HG03575 (cell line): Measurements from ENCODE around the gene SORD.
A peak's percentile ranks its signal among the peaks of the same experiment; 100 is the strongest.

Experiments
- ATAC-seq: cut with Tn5 transposase; IDR thresholded peaks from one replicate; pipeline ENCODE4 v1.9.1; 2021; ENCODE audit not compliant: unreplicated experiment, insufficient number of reproducible peaks, low FRiP score; ENCODE audit errors: extremely low read depth

Gene SORD

DNA sequence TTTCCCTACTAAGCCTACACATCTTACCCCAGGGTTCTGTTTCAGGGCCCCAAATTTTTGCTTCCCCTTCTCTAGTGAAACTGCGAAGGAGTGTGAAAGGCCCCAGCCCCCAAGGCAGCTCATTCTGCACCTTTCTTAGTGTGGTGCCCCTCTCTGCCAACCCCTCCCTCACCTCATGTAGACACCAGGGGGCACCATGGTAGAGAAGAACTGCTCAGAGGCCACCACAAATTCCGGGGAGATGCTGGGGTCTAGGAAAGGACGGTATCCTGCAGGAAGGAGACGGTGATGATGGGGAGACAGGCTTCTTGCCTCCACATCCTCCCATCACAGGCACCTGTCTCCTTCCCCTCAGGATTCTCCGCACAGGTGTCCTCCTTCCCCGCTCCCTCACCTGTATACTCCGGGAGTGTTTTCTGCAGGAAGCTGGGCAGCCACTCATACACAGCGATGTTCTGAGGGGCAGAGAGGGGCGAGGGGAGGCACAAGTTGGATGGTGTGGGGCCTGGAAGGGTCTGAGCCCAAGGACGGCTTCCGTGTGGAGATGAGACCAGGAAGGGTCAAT lies 87.3 kb downstream of the SORD start:
- ATAC-seq: no peak

DNA sequence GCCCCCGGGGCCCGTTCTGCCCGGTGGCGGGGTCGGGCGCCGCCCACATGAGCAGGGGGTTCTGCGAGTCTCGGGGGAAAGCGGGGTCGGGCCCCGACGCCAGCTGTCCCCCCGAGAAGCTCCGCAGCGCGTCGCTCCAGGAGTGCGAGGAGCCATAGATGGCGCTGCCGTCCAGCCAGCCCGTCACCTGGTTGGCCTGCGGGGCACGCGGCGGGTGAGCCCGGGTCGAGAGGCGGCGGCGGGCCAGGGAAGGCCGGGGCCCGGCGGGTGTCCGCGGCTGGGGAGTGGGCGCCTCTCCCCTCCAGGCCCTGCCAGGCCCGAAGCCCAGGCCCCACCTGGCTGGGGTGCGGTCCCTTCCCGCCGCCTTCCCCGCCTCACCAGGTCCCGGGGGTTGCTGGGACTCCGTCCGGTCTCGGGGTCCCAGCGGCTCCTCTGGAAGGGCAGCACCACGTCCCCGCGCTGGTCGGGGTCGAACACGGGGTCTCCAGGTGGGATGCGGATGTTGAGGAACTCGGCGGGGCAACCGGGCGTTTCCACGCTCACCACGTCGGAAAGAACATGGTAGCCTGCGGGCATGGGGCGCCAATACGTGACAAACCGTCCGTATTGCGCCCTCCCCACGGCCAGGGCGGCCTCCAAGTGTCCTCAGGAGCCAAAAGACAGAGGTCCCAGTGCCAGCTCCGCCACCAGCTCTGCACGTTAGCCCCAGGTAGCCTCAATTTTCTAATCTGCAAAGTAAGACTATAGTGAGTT lies 88.6 kb downstream of the SORD start:
- no peak for ATAC-seq

DNA sequence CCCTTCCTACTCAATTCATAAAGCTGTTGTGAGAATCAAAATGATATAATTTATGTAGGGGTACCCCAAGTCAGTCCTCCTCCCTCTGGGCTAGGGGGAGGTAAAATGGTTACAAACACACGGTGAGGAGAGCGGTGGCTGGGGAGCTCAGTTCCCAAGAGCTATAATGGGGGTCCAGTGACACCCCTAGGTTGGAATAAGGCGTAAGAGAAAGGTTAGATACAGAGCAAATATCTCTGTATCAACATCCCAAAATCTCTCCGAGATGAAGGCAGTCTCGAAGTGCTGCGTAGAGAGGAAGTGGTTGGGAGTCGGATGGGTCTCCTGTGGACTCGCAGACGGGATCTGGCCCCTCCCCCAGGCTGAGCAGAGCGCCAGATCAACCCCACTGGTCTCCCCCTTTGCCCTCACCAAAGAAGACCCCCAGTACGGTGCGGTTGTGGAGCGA lies 89.2 kb downstream of the SORD start:
- ATAC-seq: no peak

DNA sequence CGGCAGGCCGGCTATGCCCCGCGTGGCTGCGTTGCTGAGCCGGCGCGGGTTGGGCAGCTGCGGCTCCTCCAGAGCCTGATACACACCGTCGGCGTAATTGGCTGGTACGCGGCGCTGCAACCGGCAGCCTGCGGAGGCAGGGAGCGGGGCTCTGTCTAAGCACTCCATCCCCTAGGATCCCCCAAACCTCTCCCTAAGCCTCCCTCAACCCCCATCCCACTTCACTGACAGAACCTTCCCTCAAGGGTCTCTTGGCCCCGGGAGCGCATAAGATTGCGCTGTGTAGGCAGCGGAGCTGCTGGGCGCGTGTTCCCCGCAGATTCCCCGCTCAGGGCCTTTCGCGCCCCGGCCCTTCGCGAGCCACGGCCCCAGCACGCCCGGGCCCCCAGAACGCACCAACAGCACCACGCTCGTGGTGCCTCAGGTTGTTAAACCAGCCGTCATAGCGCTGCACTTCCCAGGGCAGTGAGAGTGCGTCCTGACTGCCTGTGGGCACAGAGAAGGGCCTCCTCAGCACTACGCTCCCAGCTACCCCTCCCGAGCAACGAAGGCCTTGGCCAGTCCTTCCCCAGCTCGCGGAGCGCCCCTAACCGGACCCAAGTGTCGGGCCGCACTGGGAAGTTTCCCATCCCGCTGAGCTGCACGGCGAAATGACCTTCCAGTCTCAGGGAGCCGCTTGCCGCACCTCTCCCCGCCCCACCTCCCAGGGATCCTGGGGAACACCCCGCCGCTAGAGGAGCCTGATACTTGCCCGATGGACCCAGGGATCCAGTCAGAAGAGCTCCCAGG lies 89.8 kb downstream of the SORD start:
- ATAC-seq: no peak

DNA sequence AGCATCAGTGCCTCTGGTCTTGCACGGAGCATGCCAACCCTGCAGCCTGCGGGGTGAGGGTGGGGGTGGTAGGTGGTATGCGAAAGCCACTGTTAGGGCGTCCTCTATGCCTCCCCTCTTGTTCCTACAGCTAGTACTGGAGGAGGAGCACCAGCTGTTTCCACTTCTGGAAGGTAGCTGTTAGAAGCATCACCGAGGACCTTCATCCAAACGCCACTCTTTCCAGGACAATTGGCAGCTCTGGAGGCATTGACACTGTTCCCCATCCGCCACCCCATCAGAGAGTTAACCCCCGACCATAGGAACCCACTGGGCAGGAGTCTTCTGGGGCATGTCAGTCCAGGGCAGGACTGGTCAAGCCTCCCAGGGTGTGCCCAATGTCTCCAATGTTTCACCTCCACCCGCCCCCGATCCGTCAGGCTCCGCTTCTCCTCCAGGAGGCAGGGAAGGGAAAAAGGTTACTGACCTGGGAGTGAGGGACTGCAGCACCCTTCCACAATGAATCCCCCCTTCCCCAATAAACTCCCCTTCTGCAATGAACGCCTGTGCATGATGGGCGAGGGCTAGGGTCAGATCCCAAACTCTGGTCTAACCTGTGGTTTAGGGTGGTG lies 90.5 kb downstream of the SORD start:
- no peak for ATAC-seq

DNA sequence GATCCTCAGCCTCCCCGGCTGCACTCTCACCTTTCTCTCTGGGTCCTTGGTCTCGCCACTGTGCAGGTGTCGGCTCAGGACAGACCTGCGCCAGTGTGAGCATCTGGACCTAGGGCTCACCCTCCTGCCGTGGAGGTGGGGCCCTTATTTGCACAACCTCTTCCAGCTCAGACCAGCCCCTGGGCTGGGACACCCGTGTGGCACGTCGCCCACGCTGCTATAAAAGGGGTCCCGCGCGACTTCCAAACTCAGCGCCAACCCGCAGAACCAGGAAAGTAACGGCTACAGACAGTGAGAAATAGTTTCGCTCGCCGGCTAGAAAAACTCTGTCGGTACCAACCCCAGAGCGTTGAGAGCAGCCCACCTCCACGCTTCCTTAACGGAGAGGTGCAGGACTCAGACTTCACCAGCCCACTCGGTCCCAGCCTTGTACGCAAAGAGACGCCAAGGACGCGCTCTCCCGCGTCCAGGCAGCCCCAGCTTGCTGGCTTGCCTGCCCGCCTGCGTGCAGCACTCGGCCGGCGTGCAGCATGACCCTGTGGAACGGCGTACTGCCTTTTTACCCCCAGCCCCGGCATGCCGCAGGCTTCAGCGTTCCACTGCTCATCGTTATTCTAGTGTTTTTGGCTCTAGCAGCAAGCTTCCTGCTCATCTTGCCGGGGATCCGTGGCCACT lies 91.2 kb downstream of the SORD start, which contains the start of the genes DUOX2 and DUOXA2:
Gene DUOX2 (minus strand): TSS at position 97 of the 675 bp plus-strand sequence. CDS start 761 bp downstream, outside the sequence.
Gene DUOXA2 (plus strand): TSS at position 251 of the 675 bp plus-strand sequence. CDS start 280 bp downstream, at position 531.
- ATAC-seq: no peak

DNA sequence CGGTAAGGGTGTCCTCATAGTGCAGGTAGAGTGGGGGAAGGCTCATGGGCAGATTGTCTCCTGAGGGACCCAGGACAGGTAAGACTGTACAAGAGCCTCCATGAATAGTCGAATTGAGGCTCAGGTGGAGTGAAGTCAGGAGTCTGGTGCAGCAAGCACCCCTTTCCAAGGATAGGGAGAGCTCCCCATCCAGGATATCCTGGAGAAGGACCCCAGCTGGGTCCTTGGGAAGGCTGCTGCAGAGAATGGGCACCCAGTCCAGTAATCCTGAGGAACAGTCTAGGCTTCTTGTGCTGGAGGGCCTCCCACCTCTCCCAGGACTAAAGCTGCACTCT lies 91.7 kb downstream of the SORD start:
- no peak for ATAC-seq

DNA sequence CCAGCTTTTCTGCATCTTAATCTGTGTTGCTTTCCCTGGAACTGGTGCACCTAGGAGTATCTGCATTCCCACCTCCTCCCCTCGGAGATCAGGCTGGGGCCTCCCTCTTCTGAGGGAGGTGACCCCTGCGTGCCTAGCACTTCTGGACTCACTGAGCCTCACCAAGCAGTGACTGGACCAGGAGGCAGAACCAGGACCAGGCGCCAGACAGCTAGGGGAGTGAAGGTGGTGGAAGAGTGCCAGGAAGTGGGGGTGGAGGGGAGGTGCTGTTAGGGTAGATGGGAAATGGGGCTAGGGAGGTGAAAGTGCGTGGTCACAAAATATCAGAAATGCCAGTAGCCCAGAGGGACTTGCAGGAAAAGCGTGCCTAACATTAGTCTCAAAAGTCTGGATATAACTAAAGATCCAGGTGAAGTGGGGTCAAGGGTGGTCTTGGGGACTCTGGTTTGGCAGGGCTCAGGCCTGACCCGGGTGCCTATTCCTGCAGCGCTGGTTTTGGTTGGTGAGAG lies 92.4 kb downstream of the SORD start:
- ATAC-seq: no peak

DNA sequence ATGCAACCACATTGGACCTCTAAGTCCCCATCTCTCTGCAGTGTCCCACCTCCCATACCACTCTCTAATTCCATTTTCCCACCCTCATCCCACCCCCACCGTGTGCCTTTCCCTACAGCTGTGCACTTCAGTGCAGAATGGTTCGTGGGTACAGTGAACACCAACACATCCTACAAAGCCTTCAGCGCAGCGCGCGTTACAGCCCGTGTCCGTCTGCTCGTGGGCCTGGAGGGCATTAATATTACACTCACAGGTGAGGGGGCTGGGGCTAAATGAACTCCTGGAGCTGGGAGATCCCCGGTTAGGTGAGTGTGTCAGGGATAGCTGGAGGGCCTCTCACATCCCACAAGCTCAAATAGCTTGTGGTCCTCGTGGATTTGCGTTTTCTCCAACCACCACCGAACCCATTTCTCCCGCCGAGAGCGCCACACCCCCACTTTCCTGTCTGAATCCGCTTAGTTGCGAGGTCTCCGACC lies 93.0 kb downstream of the SORD start:
- no peak for ATAC-seq

DNA sequence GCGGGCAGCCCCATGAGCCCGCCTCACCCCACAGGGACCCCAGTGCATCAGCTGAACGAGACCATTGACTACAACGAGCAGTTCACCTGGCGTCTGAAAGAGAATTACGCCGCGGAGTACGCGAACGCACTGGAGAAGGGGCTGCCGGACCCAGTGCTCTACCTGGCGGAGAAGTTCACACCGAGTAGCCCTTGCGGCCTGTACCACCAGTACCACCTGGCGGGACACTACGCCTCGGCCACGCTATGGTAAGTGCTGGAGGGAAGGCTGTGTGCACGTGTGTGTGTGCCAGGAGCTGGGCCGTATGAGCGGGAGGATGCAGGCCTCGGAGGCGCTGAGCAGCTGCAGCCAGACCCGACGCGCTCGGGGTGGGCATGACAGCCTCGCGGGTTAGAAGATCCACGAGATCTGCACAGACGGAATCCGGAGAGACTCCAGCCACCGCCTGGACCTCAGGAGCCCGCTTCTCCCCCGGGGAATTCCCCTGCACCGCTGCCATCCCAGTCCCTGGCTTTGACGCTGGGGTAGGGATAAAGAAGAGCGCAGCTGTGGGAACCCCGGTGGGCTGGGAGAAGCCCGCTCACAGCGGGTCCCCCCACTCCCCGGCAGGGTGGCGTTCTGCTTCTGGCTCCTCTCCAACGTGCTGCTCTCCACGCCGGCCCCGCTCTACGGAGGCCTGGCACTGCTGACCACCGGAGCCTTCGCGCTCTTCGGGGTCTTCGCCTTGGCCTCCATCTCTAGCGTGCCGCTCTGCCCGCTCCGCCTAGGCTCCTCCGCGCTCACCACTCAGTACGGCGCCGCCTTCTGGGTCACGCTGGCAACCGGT lies 93.7 kb downstream of the SORD start:
- no peak for ATAC-seq

DNA sequence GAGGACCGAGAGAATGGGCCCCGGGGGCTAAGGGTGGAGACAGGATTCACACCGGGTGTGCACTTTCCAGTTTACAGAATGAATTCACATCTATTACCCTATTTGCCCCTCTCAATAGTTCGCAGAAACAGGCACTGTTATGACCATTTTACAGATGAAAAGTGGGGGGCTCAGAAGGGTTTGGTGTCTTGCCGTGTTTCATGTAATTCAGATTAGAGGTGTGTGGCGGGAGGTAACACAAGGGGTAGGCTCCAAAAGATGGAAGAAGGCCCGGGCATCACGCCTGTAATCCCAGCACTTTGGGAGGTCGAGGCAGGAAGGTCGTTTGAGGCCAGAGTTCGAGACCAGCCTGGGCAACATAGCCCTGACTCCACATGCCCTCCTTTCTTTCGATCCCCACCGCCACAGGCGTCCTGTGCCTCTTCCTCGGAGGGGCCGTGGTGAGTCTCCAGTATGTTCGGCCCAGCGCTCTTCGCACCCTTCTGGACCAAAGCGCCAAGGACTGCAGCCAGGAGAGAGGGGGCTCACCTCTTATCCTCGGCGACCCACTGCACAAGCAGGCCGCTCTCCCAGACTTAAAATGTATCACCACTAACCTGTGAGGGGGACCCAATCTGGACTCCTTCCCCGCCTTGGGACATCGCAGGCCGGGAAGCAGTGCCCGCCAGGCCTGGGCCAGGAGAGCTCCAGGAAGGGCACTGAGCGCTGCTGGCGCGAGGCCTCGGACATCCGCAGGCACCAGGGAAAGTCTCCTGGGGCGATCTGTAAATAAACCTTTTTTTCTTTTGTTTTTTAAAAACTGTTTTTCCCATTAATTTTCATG lies 94.5 kb downstream of the SORD start:
- ATAC-seq: no peak

DNA sequence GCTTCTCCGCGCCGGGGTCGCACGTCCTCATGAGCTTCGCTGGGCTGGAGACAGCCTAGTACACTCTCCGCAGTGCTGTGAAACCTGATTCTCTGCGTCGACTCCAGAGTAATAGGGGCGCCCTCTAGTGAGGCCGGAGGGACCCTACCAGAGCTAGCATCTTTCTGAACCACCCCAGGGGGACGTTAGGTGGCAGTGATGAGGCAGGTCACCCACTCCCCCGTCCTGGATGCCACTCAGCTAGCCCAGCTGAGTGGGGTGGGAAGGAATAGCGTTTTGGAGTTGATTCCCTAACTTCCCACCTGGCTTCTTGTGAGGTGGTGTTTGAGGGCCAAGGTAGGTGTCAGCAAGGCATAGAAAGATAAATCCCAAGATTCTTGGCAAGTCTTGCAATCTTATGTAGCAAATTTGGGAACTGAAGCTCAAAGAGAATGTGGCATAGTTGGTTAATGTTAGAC lies 95.2 kb downstream of the SORD start:
- peak; percentile 77 for ATAC-seq

DNA sequence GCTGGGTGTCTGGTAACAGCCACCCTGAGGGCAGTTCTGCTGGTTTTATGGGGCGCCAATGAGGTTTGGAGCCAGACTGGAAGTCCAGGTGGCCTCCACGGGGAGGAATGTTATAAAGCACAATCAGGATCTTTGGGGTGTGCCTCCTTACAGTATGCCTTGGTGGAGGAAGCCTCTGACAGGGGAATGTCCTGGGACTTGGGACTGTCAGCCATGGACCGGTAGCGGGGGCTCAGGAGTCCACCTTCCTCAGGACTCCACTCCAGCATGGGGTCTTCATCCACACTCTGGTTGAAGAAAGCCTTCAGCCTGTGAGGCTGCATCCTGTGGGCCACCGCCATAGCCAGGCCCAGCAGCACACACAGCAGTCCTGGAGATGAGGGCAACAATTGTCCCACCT lies 96.0 kb downstream of the SORD start:
- ATAC-seq: no peak

DNA sequence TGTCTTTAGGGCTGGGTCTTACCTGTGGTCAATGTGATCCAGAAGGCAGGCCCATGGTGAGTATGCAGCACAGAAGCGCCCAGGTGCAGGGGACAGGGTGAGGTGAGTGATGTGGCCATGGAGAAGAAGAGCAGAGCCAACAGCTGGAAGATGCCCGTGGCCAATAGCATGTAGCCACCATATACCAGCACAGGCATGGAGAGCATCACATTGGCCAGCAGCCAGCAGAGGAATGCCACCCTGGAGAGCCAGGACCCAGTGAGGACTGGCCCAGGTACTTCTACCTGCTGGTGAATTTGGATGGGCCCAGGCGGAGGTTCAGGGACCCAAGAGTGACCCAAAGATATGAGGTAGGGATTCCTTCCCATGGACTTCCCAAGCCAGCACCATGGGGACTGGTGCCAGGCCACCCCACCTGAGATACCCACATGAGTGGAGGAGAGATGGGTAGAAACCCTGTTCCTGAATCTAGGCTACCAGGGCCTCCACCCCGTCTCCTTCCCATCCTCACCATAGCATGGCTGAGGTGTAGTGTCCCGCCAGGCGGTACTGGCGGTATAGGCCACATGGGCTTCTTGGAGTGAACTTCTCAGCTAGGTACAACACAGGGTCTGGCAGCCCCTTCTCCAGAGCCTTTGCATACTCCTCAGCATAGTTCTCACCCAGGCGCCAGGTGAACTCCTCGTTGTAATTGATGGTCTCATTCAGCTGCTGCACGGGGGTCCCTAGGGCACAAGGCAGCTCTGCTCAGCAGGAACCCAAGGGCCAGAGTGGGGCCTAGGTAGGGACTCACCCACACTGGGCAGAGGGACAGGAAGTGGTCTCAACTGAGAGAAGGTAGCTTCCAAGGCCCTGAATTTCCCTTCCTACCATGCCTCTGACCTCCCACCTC lies 97.3 kb downstream of the SORD start:
- no peak for ATAC-seq

DNA sequence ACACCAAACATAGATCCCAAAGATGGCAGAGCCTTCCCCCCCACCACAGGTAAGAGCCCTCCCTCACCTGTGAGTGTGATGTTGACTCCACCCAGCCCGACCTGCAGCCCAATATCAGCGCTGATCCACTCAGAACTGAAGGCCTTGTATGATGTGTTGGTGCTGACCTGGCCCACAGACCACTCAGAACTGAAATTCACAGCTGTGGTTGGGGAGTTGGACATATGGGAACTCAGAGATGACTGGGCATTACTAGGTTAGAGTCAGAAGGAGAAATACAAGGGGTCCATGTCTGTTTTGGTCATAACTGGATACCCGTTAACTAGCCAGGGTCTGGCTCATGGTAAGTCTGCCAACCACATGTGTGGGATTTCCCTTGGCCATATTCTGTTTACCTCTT lies 98.0 kb downstream of the SORD start:
- ATAC-seq: no peak

DNA sequence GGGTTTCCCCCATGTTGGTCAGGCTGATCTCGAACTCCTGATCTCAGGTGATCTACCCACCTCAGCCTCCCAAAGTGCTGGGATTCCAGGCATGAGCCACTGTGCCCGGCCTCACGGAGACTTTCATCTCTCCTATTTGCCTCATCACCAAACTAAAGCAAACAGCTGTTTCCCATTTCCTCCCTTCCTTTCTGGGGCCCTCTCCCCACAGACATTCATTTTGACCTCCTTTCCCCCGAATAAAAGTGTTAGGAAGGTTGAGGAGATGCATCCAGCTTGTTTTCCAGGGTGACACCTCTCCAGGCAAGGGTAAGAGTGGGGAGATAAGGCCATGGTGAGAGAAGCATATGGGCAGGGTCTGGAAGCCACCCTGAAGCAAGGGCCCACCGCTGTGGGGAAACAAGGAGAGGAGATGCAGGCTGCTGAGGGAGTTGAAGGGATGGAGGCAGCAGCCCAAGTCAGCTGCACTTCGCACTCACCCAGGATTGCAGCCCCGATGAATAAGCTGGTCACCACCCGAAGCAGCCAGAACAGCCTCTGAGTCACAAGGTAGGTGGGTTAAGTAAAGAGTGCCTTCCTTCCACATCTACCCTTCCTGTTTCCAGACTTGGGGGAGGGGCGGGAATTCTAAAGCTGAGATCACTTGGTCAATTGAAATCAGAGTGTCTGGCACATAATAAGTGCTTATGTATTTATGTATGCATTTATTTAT lies 98.9 kb downstream of the SORD start:
- ATAC-seq: no peak
